RWPE2 (cell line): ENCODE measurements around the gene ZCCHC14.

ENCODE experiments used
- ATAC-seq: fragments of 200-7000 bp; cut with Tn5 transposase; 3 replicates; pipeline ENCODE4 v1.9.1; 2021; ENCODE audit warnings: low read depth
- DNase-seq: peaks from one replicate; pipeline ENCODE4 v3.0.0-alpha.2; 2020; ENCODE audit warnings: low spot score
- H3K27ac ChIP-seq: fragments of 450-650 bp; 2 replicates; pipeline ENCODE4 v1.5.1; 2017; ENCODE audit warnings: mild to moderate bottlenecking; ENCODE audit not compliant: poor library complexity, severe bottlenecking
- H3K27me3 ChIP-seq: fragments of 250-450 bp; sonication (Bioruptor Pico); 2 replicates; pipeline ENCODE4 v1.5.1; 2021; ENCODE audit warnings: mild to moderate bottlenecking, moderate library complexity; ENCODE audit not compliant: insufficient read depth, poor library complexity, severe bottlenecking
- H3K36me3 ChIP-seq: fragments of 250-450 bp; sonication (Bioruptor Pico); 2 replicates; pipeline ENCODE4 v1.5.1; 2020; ENCODE audit warnings: low read depth, mild to moderate bottlenecking, moderate library complexity
- H3K4me1 ChIP-seq: fragments of 250-450 bp; sonication (Bioruptor Pico); 2 replicates; pipeline ENCODE4 v1.5.1; 2021; ENCODE audit warnings: mild to moderate bottlenecking, moderate library complexity; ENCODE audit not compliant: insufficient read depth, poor library complexity, severe bottlenecking
- H3K4me3 ChIP-seq: fragments of 250-450 bp; sonication (Bioruptor Pico); 2 replicates; pipeline ENCODE4 v1.5.1; 2021; ENCODE audit warnings: mild to moderate bottlenecking, moderate library complexity; ENCODE audit not compliant: severe bottlenecking
- H3K9me3 ChIP-seq: fragments of 250-450 bp; sonication (Bioruptor Pico); 2 replicates; pipeline ENCODE4 v1.5.1; 2021; ENCODE audit warnings: mild to moderate bottlenecking, moderate library complexity; ENCODE audit not compliant: severe bottlenecking
- TF ChIP-seq, protein P1 (sequence below): fragments of 450-650 bp; IDR thresholded peaks from one replicate; pipeline ENCODE4 v1.5.1; 2017; ENCODE audit warnings: mild to moderate bottlenecking, moderate library complexity; ENCODE audit not compliant: poor library complexity, severe bottlenecking

Gene ZCCHC14

DNA sequence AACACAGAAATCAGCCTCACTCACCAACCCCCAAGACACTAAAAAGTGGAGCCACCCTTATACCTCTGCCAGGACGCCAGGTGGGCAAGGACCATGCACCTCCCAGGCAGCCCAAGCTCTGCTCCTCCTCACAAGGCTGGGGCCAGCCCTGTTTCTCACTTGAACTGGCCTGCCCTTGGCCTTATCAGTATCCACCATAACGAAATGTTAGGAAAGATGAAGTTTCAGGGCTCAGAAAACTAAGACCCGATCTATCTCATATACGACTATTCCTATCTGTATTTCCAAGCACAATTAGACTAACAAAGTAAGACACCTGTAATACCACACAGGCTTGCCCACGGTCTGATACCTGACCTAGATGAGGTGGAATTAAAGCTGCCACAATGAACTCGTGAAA is 116.2 kb downstream of the ZCCHC14 start:
- DNase-seq, result peak; percentile 26

DNA sequence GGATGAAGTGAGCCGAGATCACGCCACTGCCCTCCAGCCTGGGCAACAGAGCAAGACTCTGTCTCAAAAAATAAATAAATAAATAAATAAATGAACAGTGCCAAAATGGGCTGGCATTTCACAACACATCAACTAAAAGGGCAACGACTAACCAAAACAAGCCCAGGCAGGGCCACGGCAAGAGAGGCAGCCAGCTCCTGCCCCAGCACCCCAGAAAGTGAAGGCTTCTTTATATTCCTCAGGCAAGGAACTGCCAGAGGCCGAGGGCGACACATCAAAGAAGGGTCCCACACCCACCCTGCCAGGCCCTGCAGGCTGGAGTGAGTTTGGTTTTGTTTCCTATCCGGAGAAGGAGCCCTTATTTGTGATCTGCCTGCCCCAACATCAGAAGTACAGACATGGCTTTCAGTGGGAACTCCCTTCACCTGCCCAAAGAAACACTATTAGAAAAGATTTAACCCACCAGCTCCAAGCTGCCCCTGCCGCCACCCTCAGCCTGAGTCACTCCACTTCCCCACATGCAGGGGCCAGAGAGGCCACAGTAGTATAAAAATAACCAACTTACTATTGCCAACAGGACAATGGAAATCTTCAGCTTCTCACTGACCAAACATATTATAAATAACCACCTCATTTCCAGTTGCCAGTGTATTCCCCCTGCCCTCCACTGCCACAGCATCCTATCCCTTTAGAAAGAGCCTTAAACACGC is 117.2 kb downstream of the ZCCHC14 start:
- H3K36me3 ChIP-seq, result 0 out of 2 replicates have a peak, but pooled peaks cover 5% of the 10 kb centered on the region

More for the DNA sequence above, 116.2 kb downstream of the ZCCHC14 start:
- H3K9me3 ChIP-seq, result no peaks in the 10 kb centered on the region
- H3K27me3 ChIP-seq, result no peaks in the 10 kb centered on the region
- no peak for ATAC-seq
- peaks cover 24% of the 10 kb centered on the region for H3K4me1 ChIP-seq
- H3K27ac ChIP-seq, result peak overlapping the region; percentile 50
- 0 out of 2 replicates have a peak, but pooled peaks cover 5% of the 10 kb centered on the region for H3K36me3 ChIP-seq
- TF ChIP-seq, protein P1, sequence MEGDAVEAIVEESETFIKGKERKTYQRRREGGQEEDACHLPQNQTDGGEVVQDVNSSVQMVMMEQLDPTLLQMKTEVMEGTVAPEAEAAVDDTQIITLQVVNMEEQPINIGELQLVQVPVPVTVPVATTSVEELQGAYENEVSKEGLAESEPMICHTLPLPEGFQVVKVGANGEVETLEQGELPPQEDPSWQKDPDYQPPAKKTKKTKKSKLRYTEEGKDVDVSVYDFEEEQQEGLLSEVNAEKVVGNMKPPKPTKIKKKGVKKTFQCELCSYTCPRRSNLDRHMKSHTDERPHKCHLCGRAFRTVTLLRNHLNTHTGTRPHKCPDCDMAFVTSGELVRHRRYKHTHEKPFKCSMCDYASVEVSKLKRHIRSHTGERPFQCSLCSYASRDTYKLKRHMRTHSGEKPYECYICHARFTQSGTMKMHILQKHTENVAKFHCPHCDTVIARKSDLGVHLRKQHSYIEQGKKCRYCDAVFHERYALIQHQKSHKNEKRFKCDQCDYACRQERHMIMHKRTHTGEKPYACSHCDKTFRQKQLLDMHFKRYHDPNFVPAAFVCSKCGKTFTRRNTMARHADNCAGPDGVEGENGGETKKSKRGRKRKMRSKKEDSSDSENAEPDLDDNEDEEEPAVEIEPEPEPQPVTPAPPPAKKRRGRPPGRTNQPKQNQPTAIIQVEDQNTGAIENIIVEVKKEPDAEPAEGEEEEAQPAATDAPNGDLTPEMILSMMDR, result no peak
- no peak overlapping the region for H3K4me3 ChIP-seq

DNA sequence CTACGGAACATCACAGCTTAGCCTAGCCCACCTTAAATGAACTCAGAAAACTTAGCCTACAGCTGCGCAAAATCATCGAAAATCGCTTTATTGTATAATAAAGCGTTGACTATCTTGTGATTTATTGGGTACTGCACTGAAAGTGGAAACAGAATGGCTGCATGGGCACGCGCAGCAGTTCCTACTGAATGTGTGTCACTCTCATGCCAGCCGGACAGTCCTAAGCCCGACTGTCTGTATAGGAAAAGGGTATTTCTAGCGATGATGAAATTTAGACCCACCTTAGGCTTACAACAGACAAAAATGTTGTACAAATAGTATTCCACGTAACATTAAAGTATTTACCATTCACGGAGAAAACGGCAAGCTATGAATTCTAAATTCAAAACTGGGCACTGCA is 118.5 kb downstream of the ZCCHC14 start:
- no peak overlapping the region for H3K27ac ChIP-seq
- ATAC-seq (no peak), DNase-seq (no peak)
- H3K36me3 ChIP-seq, result 0 out of 2 replicates have a peak, but pooled peaks cover 5% of the 10 kb centered on the region
- no peaks in the 10 kb centered on the region for H3K9me3 ChIP-seq
- no peak overlapping the region for H3K4me3 ChIP-seq
- TF ChIP-seq, protein P1, result no peak
- H3K4me1 ChIP-seq, result peaks cover 15% of the 10 kb centered on the region
- no peaks in the 10 kb centered on the region for H3K27me3 ChIP-seq

More for the DNA sequence above, 117.2 kb downstream of the ZCCHC14 start:
- no peaks in the 10 kb centered on the region for H3K27me3 ChIP-seq
- peaks cover 16% of the 10 kb centered on the region for H3K4me1 ChIP-seq
- TF ChIP-seq, protein P1, result no peak
- no peak overlapping the region for H3K4me3 ChIP-seq
- ATAC-seq (peak; percentile 65), DNase-seq (no peak)
- no peaks in the 10 kb centered on the region for H3K9me3 ChIP-seq
- H3K27ac ChIP-seq, result peak overlapping the region; percentile 50

DNA sequence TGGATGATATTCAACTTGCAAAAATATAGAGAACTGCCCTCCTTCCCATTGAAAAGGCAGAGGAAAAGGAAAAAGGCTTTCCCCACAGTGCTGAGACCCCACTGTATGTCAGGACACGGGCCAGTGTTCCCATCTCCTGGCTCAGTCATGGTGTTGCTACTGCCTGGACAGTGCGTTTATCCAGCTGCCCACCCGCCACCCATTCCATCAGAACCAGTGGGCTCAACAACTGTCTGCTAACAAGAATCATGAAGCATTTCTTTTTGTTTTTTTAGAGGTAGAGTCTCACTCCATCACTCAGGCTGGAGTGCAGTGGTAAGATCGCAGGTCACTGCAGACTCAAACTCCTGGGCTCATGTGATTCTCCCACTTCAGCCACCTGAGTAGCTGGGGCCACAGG is 120.5 kb downstream of the ZCCHC14 start:
- no peak overlapping the region for H3K4me3 ChIP-seq
- H3K27me3 ChIP-seq, result no peaks in the 10 kb centered on the region
- TF ChIP-seq, protein P1, result no peak
- 0 out of 2 replicates have a peak, but pooled peaks cover 5% of the 10 kb centered on the region for H3K36me3 ChIP-seq
- peaks cover 15% of the 10 kb centered on the region for H3K4me1 ChIP-seq
- no peaks in the 10 kb centered on the region for H3K9me3 ChIP-seq
- H3K27ac ChIP-seq, result no peak overlapping the region
- ATAC-seq (no peak), DNase-seq (no peak)
